H1 (cell line): Measurements from ENCODE around the gene CRYBB3. TPM values are rescaled to one million over a fixed set of nuclear protein-coding genes. Genes with fewer than 3 reads are reported as not detected.
A peak's percentile ranks its signal among the peaks of the same experiment; 100 is the strongest.

Experiments used
- CTCF ChIA-PET: fragments of 300-600 bp; sonication (Branson Sonifier 250); formaldehyde crosslinking; loops from one replicate; lab custom pipeline; 2021; ENCODE audit not compliant: partially characterized antibody; lab: Charles Lee
- POLR2A ChIA-PET: fragments of 300-600 bp; sonication (Branson Sonifier 250); formaldehyde crosslinking; loops from one replicate; lab custom pipeline; 2021; ENCODE audit warnings: inconsistent platforms; ENCODE audit not compliant: partially characterized antibody; lab: Charles Lee
- DNase-seq, 2 experiments: peaks; one replicate each; pipeline versions ENCODE4 v3.0.0 to v3.0.0-alpha.2; 2010 to 2022; ENCODE audit warnings: low spot score in 2 of 2, low read depth in 1 of 2, mixed read lengths in 1 of 2
- FAIRE-seq: peaks from 2 replicates; lab custom pipeline; 2011; peaks lifted over from hg19 to GRCh38; lab: Jason Lieb, UNC
- H2AFZ ChIP-seq: 2 replicates; pipeline ENCODE4 v1.8.1; 2012; ENCODE audit warnings: low read length, inconsistent platforms
- H2AK5ac ChIP-seq: 2 replicates; pipeline ENCODE4 v1.6.1; 2013; ENCODE audit warnings: low read depth, low read length
- H2BK120ac ChIP-seq: replicated peaks from 2 replicates; pipeline ENCODE3; 2013; ENCODE audit warnings: low read depth, low read length, inconsistent platforms
- H2BK12ac ChIP-seq: 2 replicates; pipeline ENCODE4 v1.6.1; 2013; ENCODE audit warnings: low read depth, low read length
- H2BK15ac ChIP-seq: 2 replicates; pipeline ENCODE4 v1.6.1; 2013; ENCODE audit warnings: low read length
- H2BK20ac ChIP-seq: 2 replicates; pipeline ENCODE4 v1.6.1; 2013; ENCODE audit warnings: low read length
- H2BK5ac ChIP-seq: 2 replicates; pipeline ENCODE4 v1.6.1; 2013; ENCODE audit warnings: low read depth, low read length
- H3K14ac ChIP-seq: 2 replicates; pipeline ENCODE4 v1.6.1; 2013; ENCODE audit warnings: inconsistent platforms; ENCODE audit not compliant: insufficient read length
- H3K18ac ChIP-seq: 2 replicates; pipeline ENCODE4 v1.6.1; 2013; ENCODE audit warnings: low read length; ENCODE audit errors: extremely low read depth
- H3K23ac ChIP-seq: 2 replicates; pipeline ENCODE4 v1.6.1; 2013; ENCODE audit warnings: inconsistent platforms; ENCODE audit not compliant: insufficient read length
- H3K23me2 ChIP-seq: 2 replicates; pipeline ENCODE4 v1.6.1; 2013; ENCODE audit warnings: low read depth, low read length
- H3K27ac ChIP-seq: 2 replicates; pipeline ENCODE4 v1.6.1; 2011; ENCODE audit warnings: low read depth, low read length, inconsistent platforms
- H3K27me3 ChIP-seq, 4 experiments: replicated peaks in 1 of 4; 1 replicate in 1 of 4; 2 replicates in 3 of 4; pipeline versions ENCODE4 v1.6.1 to v1.8.1; 2011 to 2013; ENCODE audit warnings: low read length in 3 of 4, mild to moderate bottlenecking in 3 of 4, inconsistent platforms in 2 of 4, mixed read lengths in 2 of 4, moderate library complexity in 1 of 4; ENCODE audit not compliant: control insufficient read depth in 3 of 4, insufficient read depth in 3 of 4; ENCODE audit errors: extremely low read depth in 1 of 4
- H3K36me3 ChIP-seq, 4 experiments: 2 replicates each; pipeline versions ENCODE4 v1.6.1 to v1.8.1; 2011 to 2013; ENCODE audit warnings: mild to moderate bottlenecking in 4 of 4, low read length in 3 of 4, moderate library complexity in 2 of 4, control low read depth in 1 of 4, inconsistent platforms in 1 of 4; ENCODE audit not compliant: insufficient read depth in 4 of 4, control insufficient read depth in 2 of 4
- H3K4ac ChIP-seq: replicated peaks from 2 replicates; pipeline ENCODE3; 2013; ENCODE audit warnings: low read length, low read depth, mixed read lengths, inconsistent platforms; ENCODE audit not compliant: insufficient read length
- H3K4me1 ChIP-seq, 4 experiments: replicated peaks in 1 of 4; 1 replicate in 1 of 4; 2 replicates in 3 of 4; pipeline versions ENCODE4 v1.6.1 to v1.8.1; 2011 to 2013; ENCODE audit warnings: low read length in 3 of 4, inconsistent platforms in 2 of 4, mixed read lengths in 1 of 4; ENCODE audit not compliant: insufficient read depth in 4 of 4, control insufficient read depth in 3 of 4
- H3K4me2 ChIP-seq, 2 experiments: 2 replicates each; pipeline versions ENCODE4 v1.6.1 to v1.8.1; 2011 to 2013; ENCODE audit warnings: low read depth in 2 of 2, low read length in 2 of 2, control low read depth in 1 of 2, inconsistent platforms in 1 of 2, mild to moderate bottlenecking in 1 of 2; ENCODE audit not compliant: insufficient read depth in 1 of 2
- H3K4me3 ChIP-seq, 4 experiments: fragments of 200-600, 300-600 bp in 1 of 4; sonication (generic), shearing (Covaris generic), sonication (Bioruptor Twin) in 1 of 4; 2 replicates each; pipeline versions ENCODE4 v1.5.1 to v1.8.1; 2011 to 2016; ENCODE audit warnings: low read length in 4 of 4, low read depth in 3 of 4, control low read depth in 2 of 4, inconsistent platforms in 2 of 4, mild to moderate bottlenecking in 2 of 4, mixed read lengths in 1 of 4, moderate library complexity in 1 of 4; ENCODE audit not compliant: insufficient read depth in 2 of 4; ENCODE audit errors: extremely low read depth in 1 of 4
- H3K56ac ChIP-seq: replicated peaks from 2 replicates; pipeline ENCODE3; 2013; ENCODE audit warnings: low read depth, mild to moderate bottlenecking, mixed read lengths, low read length, inconsistent platforms; ENCODE audit not compliant: insufficient read length
- H3K79me1 ChIP-seq: 2 replicates; pipeline ENCODE4 v1.6.1; 2013; ENCODE audit warnings: low read depth, low read length, control low read depth
- H3K79me2 ChIP-seq, 2 experiments: 2 replicates each; pipeline versions ENCODE4 v1.6.1 to v1.8.1; 2012 to 2013; ENCODE audit warnings: low read length in 2 of 2, mild to moderate bottlenecking in 2 of 2, inconsistent platforms in 1 of 2; ENCODE audit not compliant: insufficient read depth in 2 of 2, control insufficient read depth in 1 of 2
- H3K9ac ChIP-seq, 4 experiments: replicated peaks in 1 of 4; 1 replicate in 1 of 4; 2 replicates in 3 of 4; pipeline versions ENCODE4 v1.6.1 to v1.8.1; 2011 to 2013; ENCODE audit warnings: low read depth in 3 of 4, low read length in 3 of 4, control low read depth in 2 of 4, mild to moderate bottlenecking in 2 of 4, moderate library complexity in 2 of 4, inconsistent platforms in 1 of 4; ENCODE audit errors: extremely low read depth in 1 of 4
- H3K9me3 ChIP-seq, 2 experiments: 2 replicates each; pipeline versions ENCODE4 v1.6.1 to v1.8.1; 2012 to 2013; ENCODE audit warnings: mild to moderate bottlenecking in 2 of 2, moderate library complexity in 2 of 2, control low read depth in 1 of 2, inconsistent platforms in 1 of 2, low read depth in 1 of 2, low read length in 1 of 2, mixed read lengths in 1 of 2; ENCODE audit not compliant: insufficient read depth in 2 of 2
- H4K20me1 ChIP-seq, 2 experiments: replicated peaks in 1 of 2; 2 replicates each; pipeline versions ENCODE3 to v1.8.1; 2011 to 2013; ENCODE audit warnings: inconsistent platforms in 2 of 2, low read length in 2 of 2, mild to moderate bottlenecking in 1 of 2; ENCODE audit not compliant: insufficient read depth in 2 of 2, control insufficient read depth in 1 of 2
- H4K5ac ChIP-seq: 2 replicates; pipeline ENCODE4 v1.6.1; 2013; ENCODE audit warnings: low read length, low read depth, mixed read lengths, inconsistent platforms; ENCODE audit not compliant: insufficient read length
- H4K8ac ChIP-seq: 2 replicates; pipeline ENCODE4 v1.8.0; 2013; ENCODE audit warnings: mild to moderate bottlenecking, moderate library complexity, low read length, inconsistent platforms; ENCODE audit not compliant: insufficient read depth; ENCODE audit errors: extremely low read depth
- H4K91ac ChIP-seq: replicated peaks from 2 replicates; pipeline ENCODE3; 2013; ENCODE audit warnings: low read length, mixed read lengths, inconsistent platforms; ENCODE audit not compliant: insufficient read length
- CBX5 ChIP-seq: fragments of 300-800, 300-1000 bp; sonication (generic); IDR thresholded peaks from 2 replicates; pipeline ENCODE4 v1.7.1; 2016; ENCODE audit warnings: antibody characterized with exemption, low read length, low read depth
- CEBPB ChIP-seq: IDR thresholded peaks from 2 replicates; pipeline ENCODE4 v1.6.1; 2012; ENCODE audit warnings: low read depth, low read length
- GABPA ChIP-seq: IDR thresholded peaks from 2 replicates; pipeline ENCODE4 v1.6.1; 2011; ENCODE audit warnings: mild to moderate bottlenecking, low read length, moderate library complexity, borderline replicate concordance; ENCODE audit not compliant: insufficient read depth
- GTF2F1 ChIP-seq: IDR thresholded peaks from 2 replicates; pipeline ENCODE4 v1.6.1; 2012; ENCODE audit warnings: low read depth, low read length, improper control_type of control experiment, borderline replicate concordance
- HDAC2 ChIP-seq, 2 experiments: fragments of 300-600 bp in 1 of 2; sonication (generic) in 1 of 2; IDR thresholded peaks; 2 replicates each; pipeline ENCODE4 v1.6.1; 2011 to 2012; ENCODE audit warnings: low read depth in 2 of 2, low read length in 2 of 2, mild to moderate bottlenecking in 2 of 2, moderate library complexity in 2 of 2, borderline replicate concordance in 1 of 2, inconsistent platforms in 1 of 2
- KDM5A ChIP-seq: fragments of 200-600 bp; IDR thresholded peaks from 2 replicates; pipeline ENCODE4 v1.7.1; 2012; ENCODE audit warnings: mild to moderate bottlenecking, low read length, inconsistent platforms, mixed read lengths
- PHF8 ChIP-seq: fragments of 200-600 bp; sonication (generic); conservative IDR thresholded peaks from 2 replicates; pipeline ENCODE4 v1.7.1; 2012; ENCODE audit warnings: low read depth, mild to moderate bottlenecking, inconsistent platforms, low read length, moderate library complexity
- SP4 ChIP-seq: IDR thresholded peaks from 2 replicates; pipeline ENCODE4 v1.6.1; 2012; ENCODE audit warnings: low read length, inconsistent platforms
- TCF12 ChIP-seq: IDR thresholded peaks from 2 replicates; pipeline ENCODE4 v1.6.1; 2011; ENCODE audit warnings: low read depth, mild to moderate bottlenecking, low read length
- YY1 ChIP-seq: IDR thresholded peaks from 2 replicates; pipeline ENCODE4 v1.6.1; 2011; ENCODE audit warnings: low read depth, mild to moderate bottlenecking, low read length
- WGBS, 2 experiments: shearing (Covaris generic) in 1 of 2; methylation state at CpG; one replicate each; pipeline versions ENCODE4 v1.1.6 to v1.1.7; 2013 to 2015; ENCODE audit warnings: low lambda C conversion rate in 2 of 2, mixed read lengths in 2 of 2, inconsistent platforms in 1 of 2, low coverage in 1 of 2, missing lambda C conversion rate in 1 of 2; ENCODE audit not compliant: insufficient replicate concordance in 2 of 2, insufficient coverage in 1 of 2, insufficient read length in 1 of 2; ENCODE audit errors: extremely low coverage in 1 of 2, missing lambda C conversion rate in 1 of 2; 5-methylcytosine and 5-hydroxymethylcytosine counted together
- polyA plus RNA-seq, 7 experiments: library from polyadenylated mRNA; depleted of rRNA in 3 of 7; stranded (reverse) in 5 of 7; unstranded in 2 of 7; fragments of >200 nt in 5 of 7; fragments of 200-250 nt in 2 of 7; gene quantifications; 1 replicate in 5 of 7; 2 replicates in 1 of 7; 4 replicates in 1 of 7; pipeline versions ENCODE4 v1.2.1 to v1.2.3, GENCODE V29; 2011 to 2013; ENCODE audit warnings: missing spikeins in 2 of 7, mixed read lengths in 2 of 7
- total RNA-seq: library from RNA; stranded (reverse); fragmentation: NEBNext Ultra II Directional; extraction: Animal tissue kit (Norgen Biotek cat#: 25700); gene quantifications from 2 replicates; pipeline ENCODE4 v1.2.1, GENCODE V29; 2021
- TF ChIP-seq, protein P1 (sequence below): IDR thresholded peaks from 2 replicates; pipeline ENCODE4 v1.6.1; 2011; ENCODE audit warnings: low read length, improper control_type of control experiment

Gene CRYBB3
- total and polyA plus RNA-seq, 2 of the 8 experiments (the other 6 are each of a cell fraction or from before 2014, with no cell fraction given) = 0.44 to 0.58 TPM

DNA sequence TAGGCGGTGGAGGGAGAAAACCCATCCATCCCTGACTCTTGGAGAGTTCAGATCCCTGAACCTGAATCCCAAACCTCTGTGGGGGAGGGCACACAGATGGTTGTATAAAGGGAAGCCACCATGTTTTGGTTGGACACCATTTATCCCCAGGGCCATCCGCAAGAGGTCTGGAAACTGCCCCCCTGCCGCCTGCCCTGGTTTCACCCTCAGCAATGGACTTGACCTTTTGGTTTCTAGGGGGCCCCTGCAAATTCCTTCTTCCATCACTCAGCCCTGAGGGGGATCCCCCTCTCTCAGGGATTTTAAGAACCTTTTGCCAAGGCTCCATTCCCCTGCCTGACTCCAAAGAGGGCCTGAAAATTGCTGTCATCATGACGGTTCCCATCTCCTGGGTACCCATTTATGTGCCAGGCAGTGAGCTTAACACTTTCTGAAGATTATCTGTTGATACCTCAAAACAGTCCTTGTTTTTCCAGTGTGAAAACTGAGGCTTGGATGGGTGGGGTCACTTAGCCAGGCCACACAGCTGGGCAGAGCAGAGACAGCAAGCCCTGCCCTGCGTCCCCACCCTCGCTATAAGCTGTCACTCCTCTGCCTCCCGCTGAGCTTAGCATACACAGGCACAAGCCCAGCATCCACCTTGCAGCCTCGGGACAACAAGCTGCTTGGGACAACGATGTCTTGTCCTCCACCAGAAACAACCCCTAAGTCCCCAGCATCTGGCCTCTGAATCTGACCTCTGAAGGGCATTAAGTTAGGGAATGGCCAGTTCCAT, 33.2 kb upstream of the CRYBB3 start:
- no peak overlapping the region for H2BK5ac ChIP-seq
- no peaks in the 10 kb centered on the region for H3K79me2 ChIP-seq
- H3K18ac ChIP-seq = no peak overlapping the region
- no peak overlapping the region for H2BK120ac ChIP-seq
- H2BK12ac ChIP-seq = no peak overlapping the region
- FAIRE-seq (no peak), DNase-seq (no peak)
- H3K23me2 ChIP-seq = no peaks in the 10 kb centered on the region
- no peak overlapping the region for H2AFZ ChIP-seq
- no peak overlapping the region for H4K5ac ChIP-seq
- H3K4ac ChIP-seq = no peak overlapping the region
- CTCF ChIA-PET = interaction anchor here (0.7 to 6.0 kb wide), 5 partner anchors 55 to 116 kb away, joined by 3 to 37 read pairs (median 5); no protein-coding TSS in a partner anchor
- H3K23ac ChIP-seq = no peak overlapping the region
- H3K4me3 ChIP-seq = no peak overlapping the region
- H3K56ac ChIP-seq = no peak overlapping the region
- H3K27ac ChIP-seq = no peak overlapping the region
- no peaks in the 10 kb centered on the region for H3K79me1 ChIP-seq
- no peaks in the 10 kb centered on the region for H3K27me3 ChIP-seq
- no peak overlapping the region for H3K9ac ChIP-seq
- H3K36me3 ChIP-seq = no peaks in the 10 kb centered on the region
- no peak overlapping the region for H4K91ac ChIP-seq
- 0 out of 2 replicates have a peak overlapping the region, but pooled peaks have one; percentile 53 for H2AK5ac ChIP-seq
- no peaks in the 10 kb centered on the region for H3K9me3 ChIP-seq
- H2BK15ac ChIP-seq = no peak overlapping the region
- WGBS, 2 experiments = 84% methylated on average over 9 of the region's 9 CpGs; no CpG with 5 or more reads in 1 of the 2 experiments
- no peak overlapping the region for H4K8ac ChIP-seq
- H3K4me2 ChIP-seq = no peak overlapping the region
- H3K4me1 ChIP-seq = no peaks in the 10 kb centered on the region
- POLR2A ChIA-PET = no interaction called here
- H3K14ac ChIP-seq = no peak overlapping the region
- peaks cover 3 to 6% of the 10 kb centered on the region in 2 experiments for H4K20me1 ChIP-seq
- H2BK20ac ChIP-seq = no peak overlapping the region
- TF ChIP-seq PHF8 (no peak), GTF2F1 (no peak), SP4 (no peak), KDM5A (no peak), CEBPB (no peak), TCF12 (no peak), GABPA (no peak), HDAC2 (IDR thresholded peaks at IDR 0.05; ENCODE audit: borderline replicate concordance in 1 of 2, low read depth in 2 of 2, low read length in 2 of 2) (no peak), CBX5 (no peak), YY1 (no peak)
- TF ChIP-seq, protein P1, sequence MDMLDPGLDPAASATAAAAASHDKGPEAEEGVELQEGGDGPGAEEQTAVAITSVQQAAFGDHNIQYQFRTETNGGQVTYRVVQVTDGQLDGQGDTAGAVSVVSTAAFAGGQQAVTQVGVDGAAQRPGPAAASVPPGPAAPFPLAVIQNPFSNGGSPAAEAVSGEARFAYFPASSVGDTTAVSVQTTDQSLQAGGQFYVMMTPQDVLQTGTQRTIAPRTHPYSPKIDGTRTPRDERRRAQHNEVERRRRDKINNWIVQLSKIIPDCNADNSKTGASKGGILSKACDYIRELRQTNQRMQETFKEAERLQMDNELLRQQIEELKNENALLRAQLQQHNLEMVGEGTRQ = no peak
